NCI-H1092 treated with DMSO at 0.1 percent for 48 hours (cell line): Measurements from ENCODE around the gene P2RX6.

ENCODE experiments used
- DNase-seq: peaks from one replicate; lab custom pipeline; 2025; lab: John Stamatoyannopoulos, UW

Gene P2RX6

DNA sequence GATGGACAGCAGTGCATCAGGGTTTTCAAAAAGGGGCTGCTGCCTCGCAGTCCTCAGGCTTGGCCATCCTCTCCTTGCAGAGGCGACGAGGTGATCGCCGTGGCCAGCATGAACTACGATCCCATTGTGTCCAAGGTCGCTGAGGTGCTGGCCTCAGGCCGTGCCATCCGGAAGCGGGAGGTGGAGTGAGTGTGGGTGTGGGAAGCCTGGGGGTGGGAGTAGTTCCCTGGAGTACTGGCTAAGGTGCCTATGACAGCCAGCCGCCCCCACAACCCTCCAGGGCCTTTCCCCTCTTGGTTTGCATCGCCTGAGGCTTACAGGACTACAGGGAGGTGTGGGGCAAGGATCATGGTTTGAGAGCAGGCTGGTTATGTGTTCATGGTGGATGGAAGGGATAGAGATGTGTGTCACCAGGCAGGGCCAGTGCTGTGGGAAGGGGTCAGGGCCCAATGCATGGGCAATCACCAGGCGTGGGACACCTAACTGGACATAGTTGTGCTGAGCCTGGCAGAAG is 35.0 kb upstream of the P2RX6 start:
- no peak for DNase-seq

GRCh38 chr22:20980523-20980922 is 34.4 kb upstream of the P2RX6 start:
- no peak for DNase-seq

GRCh38 chr22:20980938-20981722 is 33.8 kb upstream of the P2RX6 start:
- no peak for DNase-seq

- peak; percentile 81 for DNase-seq
Observed at GRCh38 chr22:20981787-20982562, 33.0 kb upstream of the P2RX6 start, which contains the start of gene LZTR1. LZTR1 (plus strand) TSS chr22:20982297; CDS start chr22:20982372, 75 bp downstream.

DNA sequence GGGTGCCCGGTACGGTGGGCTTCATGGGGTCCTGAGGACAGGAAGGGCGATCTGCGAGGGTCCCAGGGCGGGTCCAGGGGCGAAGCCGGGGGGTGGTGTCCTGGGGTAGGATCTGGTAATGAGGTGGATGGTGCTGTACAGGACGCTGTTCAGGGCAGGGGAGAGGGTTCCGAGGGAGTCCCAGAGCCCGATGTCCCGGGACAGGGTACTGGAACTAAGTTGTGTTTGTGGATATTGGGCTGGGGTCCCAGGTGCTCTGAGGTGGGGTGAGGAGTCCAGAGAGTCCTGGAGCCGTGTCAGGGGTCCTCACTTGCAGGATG is 32.4 kb upstream of the P2RX6 start:
- DNase-seq: no peak

- no peak for DNase-seq
Observed at GRCh38 chr22:20983081-20983771, 31.7 kb upstream of the P2RX6 start.

GRCh38 chr22:20985720-20986119 is 29.2 kb upstream of the P2RX6 start:
- no peak for DNase-seq

- DNase-seq: no peak
Observed at GRCh38 chr22:20986365-20986764, 28.6 kb upstream of the P2RX6 start.

DNA sequence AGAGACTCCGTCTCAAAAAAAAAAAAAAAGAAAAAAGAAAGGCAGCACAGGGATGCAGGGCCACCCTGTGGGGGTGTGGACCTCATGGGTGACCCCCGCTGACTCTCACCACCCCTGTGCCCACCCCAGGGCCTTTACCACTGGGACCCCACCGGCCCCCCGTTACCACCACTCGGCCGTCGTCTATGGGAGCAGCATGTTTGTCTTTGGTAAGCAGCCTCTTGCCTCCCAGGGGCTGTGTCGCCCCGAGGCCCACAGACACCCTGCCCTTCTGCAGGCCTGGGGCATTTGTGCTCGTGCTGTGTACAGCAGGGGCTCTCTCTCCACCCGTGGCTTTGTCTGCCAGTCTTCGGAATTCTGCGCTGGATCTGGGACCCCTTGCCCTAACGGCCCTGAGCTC is 27.6 kb upstream of the P2RX6 start:
- no peak for DNase-seq

GRCh38 chr22:20988573-20989322 is 26.2 kb upstream of the P2RX6 start:
- no peak for DNase-seq

GRCh38 chr22:20989323-20990138 is 25.4 kb upstream of the P2RX6 start:
- DNase-seq: no peak

- no peak for DNase-seq
Observed at GRCh38 chr22:20990184-20991180, 24.5 kb upstream of the P2RX6 start.

DNA sequence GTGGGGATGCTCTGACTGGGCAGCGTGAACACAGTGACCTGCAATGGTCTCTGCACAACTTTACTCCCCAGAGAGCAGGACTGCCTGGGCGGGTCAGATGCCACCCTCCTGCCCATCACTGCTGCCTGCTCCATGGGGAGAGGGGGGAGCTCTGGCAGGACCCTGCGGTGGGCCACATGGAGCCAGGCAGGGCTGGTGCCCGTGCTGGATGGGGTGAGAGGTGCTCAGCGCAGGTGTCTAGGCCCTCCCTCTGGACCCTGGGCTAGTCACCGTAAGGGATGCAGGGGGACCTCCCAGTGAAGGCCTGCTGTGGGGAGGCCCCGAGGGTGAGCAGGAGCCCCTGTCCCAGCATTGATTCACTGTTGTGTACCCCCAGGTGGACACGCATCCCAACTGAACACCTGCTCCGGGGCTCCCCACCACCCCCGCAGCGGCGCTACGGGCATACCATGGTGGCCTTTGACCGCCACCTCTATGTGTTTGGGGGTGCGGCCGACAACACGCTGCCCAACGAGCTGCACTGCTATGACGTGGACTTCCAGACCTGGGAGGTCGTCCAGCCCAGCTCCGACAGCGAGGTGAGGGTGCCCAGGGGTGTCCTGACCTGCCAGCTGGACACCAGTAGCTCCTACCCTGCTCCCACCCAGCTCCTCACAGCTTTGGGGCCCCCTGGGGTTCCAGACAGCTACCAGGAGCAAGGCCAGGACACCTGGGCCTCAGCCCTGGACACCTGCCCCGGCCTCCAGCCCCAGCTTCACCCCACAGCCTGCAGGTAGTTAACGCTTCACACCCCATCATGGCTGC is 23.5 kb upstream of the P2RX6 start:
- no peak for DNase-seq

DNA sequence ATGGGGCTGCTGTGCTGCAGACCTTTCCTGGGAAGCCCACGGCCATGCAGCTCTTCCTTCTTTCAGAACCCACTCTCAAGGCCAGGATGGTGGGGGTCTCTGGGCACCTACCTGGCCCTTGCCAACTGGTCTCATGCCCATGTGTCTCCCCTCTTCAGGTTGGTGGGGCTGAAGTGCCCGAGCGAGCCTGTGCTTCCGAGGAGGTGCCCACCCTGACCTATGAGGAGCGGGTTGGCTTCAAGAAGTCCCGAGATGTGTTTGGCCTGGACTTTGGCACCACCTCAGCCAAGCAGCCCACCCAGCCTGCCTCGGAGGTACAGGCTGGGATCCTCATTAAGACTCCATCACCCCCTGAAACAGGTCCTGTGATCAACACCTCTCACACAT is 22.9 kb upstream of the P2RX6 start:
- no peak for DNase-seq

DNA sequence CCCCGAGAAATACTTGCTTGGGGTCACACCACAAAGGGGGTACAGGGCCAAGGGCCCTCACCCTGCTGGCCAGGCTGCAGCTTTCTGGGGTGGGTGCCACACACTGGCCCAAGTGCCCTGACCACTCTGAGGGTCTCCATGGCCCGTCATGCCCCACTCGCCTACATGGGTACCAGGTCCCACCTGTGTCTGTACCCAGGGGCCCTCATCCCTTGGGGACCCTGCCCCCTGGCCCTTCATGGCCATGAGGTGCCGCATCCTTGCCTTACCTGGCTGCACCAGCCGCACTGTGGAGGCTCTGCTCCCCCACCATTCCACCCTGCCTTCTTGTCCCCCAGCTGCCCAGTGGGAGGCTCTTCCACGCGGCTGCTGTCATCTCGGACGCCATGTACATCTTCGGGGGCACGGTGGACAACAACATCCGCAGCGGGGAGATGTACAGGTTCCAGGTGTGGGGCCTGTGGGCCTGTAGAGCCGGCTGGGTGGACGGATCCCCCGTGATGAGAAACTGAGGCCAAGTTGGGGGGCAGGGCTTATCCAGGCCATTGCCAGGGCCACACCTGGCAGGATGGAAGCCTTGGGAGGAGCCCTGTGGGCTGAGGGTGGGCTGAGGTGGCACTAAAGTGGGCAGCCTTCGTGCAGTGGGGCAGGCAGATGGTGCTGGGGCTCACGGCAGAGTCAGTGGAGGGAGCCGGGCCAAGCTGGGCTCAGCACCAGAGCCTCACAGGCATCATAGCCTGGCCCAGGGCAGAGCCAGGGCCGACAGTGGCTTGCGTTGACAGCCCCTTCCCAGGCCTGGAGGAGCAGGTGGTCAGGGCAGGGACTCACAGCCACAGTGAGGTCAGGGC is 22.3 kb upstream of the P2RX6 start:
- DNase-seq: no peak

DNA sequence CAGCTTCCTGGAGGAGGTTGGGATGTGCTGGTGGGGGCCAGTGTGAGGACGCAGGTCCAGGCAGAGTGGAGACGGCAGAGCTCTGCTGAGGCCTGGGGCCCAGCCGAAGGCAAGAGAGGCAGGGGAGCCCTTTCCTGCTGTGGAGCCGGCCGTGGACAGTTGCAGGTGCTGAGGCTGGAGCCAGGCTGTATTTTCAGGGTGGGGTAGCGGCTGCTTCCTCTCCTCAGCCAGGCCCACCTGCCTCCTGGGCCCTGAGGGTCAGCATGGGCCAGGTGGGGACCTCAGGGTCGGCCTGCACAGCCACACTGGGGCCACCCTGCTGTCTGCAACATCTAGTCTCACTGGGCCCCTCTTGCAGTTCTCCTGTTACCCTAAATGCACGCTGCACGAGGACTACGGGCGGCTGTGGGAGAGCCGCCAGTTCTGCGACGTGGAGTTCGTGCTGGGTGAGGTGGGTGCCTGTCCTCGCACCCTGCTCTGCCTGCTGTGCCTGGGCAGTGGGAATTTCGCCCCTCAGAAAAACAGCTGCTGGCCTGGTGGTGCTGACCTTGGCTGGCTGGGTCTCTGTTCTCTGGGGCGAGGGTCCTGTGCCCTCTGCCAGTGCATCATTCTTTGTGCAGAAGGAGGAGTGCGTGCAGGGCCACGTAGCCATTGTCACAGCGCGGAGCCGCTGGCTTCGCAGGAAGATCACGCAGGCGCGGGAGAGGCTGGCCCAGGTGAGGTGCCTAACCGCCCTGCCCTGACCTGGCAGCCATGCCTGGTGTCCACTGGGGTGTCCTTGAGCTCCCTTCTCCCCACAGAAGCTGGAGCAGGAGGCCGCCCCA is 21.4 kb upstream of the P2RX6 start:
- DNase-seq: no peak
